Fibroblast of villous mesenchyme (primary cell): ENCODE results near the gene SPEN. TPM values are rescaled to one million over a fixed set of nuclear protein-coding genes. Genes with fewer than 3 reads are reported as not detected.

ENCODE experiments used
- DNase-seq: peaks from one replicate; pipeline ENCODE4 v3.0.0-alpha.2; 2010; ENCODE audit warnings: low read depth
- H3K4me3 ChIP-seq: 2 replicates; pipeline ENCODE4 v1.5.1; 2011; ENCODE audit warnings: low read depth, mild to moderate bottlenecking, low read length
- total RNA-seq: library from RNA; depleted of rRNA; stranded (reverse); fragments of >200 nt; gene quantifications from 2 replicates; pipeline ENCODE4 v1.2.3, GENCODE V29; 2012
- TF ChIP-seq, protein P1 (sequence below): IDR thresholded peaks from 2 replicates; pipeline ENCODE4 v1.5.1; 2012; ENCODE audit warnings: low read depth, mild to moderate bottlenecking, low read length; ENCODE audit not compliant: insufficient read depth

The SPEN gene
- total RNA-seq, 1 donor, result 30.2 TPM

DNA sequence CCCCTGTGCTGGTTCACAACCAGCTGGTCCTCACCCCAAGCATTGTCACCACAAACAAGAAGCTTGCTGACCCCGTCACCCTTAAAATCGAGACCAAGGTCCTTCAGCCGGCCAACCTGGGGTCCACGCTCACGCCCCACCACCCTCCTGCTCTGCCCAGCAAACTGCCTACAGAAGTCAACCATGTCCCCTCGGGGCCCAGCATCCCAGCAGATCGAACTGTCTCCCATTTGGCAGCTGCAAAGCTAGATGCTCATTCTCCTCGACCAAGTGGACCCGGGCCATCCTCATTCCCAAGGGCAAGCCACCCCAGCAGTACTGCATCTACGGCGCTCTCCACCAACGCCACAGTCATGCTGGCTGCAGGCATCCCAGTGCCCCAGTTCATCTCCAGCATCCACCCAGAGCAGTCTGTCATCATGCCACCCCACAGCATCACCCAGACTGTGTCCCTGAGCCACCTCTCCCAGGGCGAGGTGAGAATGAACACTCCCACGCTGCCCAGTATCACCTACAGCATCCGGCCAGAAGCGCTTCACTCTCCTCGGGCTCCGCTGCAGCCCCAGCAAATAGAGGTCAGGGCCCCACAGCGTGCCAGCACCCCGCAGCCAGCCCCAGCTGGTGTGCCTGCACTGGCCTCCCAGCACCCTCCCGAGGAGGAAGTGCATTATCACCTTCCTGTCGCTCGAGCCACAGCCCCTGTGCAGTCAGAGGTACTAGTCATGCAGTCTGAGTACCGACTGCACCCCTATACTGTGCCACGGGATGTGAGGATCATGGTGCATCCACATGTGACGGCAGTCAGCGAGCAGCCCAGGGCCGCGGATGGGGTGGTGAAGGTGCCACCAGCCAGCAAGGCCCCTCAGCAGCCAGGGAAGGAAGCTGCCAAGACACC, 87.8 kb downstream of the SPEN start:
- H3K4me3 ChIP-seq, result no peak overlapping the region
- TF ChIP-seq, protein P1, sequence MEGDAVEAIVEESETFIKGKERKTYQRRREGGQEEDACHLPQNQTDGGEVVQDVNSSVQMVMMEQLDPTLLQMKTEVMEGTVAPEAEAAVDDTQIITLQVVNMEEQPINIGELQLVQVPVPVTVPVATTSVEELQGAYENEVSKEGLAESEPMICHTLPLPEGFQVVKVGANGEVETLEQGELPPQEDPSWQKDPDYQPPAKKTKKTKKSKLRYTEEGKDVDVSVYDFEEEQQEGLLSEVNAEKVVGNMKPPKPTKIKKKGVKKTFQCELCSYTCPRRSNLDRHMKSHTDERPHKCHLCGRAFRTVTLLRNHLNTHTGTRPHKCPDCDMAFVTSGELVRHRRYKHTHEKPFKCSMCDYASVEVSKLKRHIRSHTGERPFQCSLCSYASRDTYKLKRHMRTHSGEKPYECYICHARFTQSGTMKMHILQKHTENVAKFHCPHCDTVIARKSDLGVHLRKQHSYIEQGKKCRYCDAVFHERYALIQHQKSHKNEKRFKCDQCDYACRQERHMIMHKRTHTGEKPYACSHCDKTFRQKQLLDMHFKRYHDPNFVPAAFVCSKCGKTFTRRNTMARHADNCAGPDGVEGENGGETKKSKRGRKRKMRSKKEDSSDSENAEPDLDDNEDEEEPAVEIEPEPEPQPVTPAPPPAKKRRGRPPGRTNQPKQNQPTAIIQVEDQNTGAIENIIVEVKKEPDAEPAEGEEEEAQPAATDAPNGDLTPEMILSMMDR, result no peak
- DNase-seq, result no peak

DNA sequence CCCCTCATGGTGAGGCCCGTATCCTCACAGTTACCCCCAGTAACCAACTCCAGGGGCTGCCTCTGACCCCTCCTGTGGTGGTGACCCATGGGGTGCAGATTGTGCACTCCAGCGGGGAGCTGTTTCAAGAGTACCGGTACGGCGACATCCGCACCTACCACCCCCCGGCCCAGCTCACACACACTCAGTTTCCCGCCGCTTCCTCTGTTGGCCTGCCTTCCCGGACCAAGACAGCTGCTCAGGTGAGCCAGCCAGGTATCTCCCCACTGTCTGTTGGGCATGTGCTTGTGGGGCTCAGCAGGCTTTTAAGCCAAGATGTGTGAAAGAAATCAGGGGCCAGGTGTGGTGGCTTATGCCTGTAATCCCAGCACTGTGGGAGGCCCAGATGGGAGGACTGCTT, 88.5 kb downstream of the SPEN start:
- no peak for DNase-seq
- TF ChIP-seq, protein P1, result no peak
- no peak overlapping the region for H3K4me3 ChIP-seq

DNA sequence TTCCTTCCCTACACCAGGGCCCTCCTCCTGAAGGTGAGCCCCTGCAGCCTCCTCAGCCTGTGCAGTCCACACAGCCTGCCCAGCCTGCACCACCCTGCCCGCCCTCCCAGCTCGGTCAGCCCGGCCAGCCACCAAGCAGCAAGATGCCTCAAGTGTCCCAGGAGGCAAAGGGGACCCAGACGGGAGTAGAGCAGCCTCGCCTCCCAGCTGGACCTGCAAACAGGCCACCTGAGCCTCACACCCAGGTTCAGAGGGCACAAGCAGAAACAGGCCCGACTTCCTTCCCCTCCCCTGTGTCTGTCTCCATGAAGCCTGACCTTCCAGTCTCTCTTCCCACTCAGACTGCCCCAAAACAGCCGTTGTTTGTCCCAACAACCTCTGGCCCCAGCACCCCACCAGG, 89.6 kb downstream of the SPEN start:
- TF ChIP-seq, protein P1, result no peak
- no peak overlapping the region for H3K4me3 ChIP-seq
- no peak for DNase-seq

DNA sequence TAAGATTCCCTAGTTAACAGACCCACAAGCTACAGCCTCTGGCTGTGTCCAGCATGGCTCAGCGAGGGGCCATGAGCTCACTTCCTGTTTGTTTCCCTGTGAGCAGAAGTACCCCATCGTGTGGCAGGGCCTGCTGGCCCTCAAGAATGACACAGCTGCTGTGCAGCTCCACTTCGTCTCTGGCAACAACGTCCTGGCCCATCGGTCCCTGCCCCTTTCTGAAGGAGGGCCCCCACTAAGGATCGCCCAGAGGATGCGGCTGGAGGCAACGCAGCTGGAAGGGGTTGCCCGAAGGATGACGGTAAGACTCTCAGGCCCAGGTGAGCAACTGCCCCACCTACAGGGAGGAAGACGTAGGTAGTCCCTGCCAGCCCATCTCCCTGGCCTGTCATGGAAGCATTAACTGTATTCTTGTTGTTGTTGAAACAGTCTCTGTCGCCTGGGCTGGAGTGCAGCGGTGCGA, 90.2 kb downstream of the SPEN start:
- TF ChIP-seq, protein P1, result no peak
- no peak overlapping the region for H3K4me3 ChIP-seq
- DNase-seq, result no peak

DNA sequence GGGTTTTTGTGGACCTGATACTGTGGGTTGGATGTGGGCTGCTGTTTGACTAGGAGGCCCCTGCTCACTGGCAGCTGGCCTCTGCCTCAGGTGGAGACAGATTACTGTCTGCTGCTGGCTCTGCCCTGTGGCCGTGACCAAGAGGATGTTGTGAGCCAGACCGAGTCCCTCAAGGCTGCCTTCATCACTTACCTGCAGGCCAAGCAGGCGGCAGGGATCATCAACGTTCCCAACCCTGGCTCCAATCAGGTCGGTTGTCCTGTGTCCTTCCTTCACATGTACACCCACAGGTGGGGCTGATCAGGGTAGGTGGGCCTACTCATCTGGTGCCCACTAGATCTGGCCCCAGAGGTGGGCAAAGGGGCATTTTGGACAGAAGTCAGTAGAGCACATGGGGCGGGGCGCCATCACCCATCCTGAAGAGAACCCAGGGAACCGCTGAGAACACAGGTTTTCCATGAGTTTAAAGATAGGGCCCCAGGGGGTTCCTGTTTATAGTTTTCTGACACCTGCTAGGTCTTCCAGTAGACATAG, 91.2 kb downstream of the SPEN start:
- no peak overlapping the region for H3K4me3 ChIP-seq
- no peak for DNase-seq
- TF ChIP-seq, protein P1, result no peak

DNA sequence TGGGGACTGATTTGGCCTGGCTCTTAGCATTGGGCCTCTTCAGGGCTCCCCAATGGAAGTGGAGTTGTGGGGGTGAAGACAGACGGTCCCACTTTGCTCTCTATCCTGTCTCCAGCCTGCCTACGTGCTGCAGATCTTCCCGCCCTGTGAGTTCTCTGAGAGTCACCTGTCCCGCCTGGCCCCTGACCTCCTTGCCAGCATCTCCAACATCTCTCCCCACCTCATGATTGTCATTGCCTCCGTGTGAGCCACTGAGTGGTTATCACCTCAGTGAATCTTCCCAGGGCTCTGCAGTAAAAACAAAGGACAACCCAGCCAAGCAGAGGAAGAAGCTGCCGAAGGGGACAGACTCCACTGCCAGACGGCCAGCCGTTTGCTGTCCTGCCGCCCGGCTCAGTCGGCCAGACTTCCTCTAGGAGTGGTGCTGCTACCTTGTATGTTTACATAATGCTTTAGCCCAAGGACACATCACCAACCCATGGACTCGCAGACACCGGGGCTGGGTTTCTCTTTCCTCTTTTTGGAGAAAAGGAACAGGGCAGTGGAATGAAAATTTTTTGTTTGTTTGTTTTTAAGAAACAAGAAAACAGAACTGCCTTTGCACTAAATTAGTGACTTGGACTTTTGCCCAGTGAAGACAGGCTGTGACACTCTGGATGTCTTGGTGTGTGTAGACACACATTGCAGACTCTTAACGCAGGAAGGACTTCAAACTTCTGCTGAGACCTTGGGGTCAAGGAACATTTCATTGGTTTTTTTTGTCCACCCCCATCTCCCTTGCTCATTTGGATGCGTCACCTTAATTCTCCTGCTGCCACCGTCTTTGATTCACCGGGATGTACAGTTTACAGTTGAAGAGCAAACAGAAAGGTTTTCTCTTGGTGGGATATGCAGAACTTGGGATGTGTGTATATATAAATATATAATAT, 91.9 kb downstream of the SPEN start:
- DNase-seq, result peak; percentile 71

More for the DNA sequence above, 91.9 kb downstream of the SPEN start:
- TF ChIP-seq, protein P1, result no peak
- H3K4me3 ChIP-seq, result no peak overlapping the region
